Spinal cord (tissue), 10 donors: Measurements from ENCODE around the gene EFNB3. TPM values are rescaled to one million over a fixed set of nuclear protein-coding genes. Genes with fewer than 3 reads are reported as not detected.

Experiments used
- DNase-seq, 6 donors: peaks; one replicate each; pipeline versions ENCODE4 v3.0.0 to v3.0.0-alpha.2; 2013 to 2015; ENCODE audit warnings: low spot score in 6 of 6, low read depth in 4 of 6
- H3K27ac ChIP-seq: one replicate; pipeline ENCODE4 v1.5.1; 2013; ENCODE audit warnings: low read depth, low read length, control low read depth
- H3K27me3 ChIP-seq: one replicate; pipeline ENCODE4 v1.6.1; 2013; ENCODE audit warnings: low read length; ENCODE audit not compliant: control insufficient read depth, insufficient read depth
- H3K36me3 ChIP-seq: one replicate; pipeline ENCODE4 v1.6.1; 2013; ENCODE audit warnings: low read length; ENCODE audit not compliant: control insufficient read depth, insufficient read depth
- H3K4me1 ChIP-seq: one replicate; pipeline ENCODE4 v1.6.1; 2013; ENCODE audit warnings: low read length; ENCODE audit not compliant: control insufficient read depth, insufficient read depth
- H3K4me3 ChIP-seq: one replicate; pipeline ENCODE4 v1.5.1; 2013; ENCODE audit warnings: low read depth, low read length, control low read depth
- H3K9me3 ChIP-seq: one replicate; pipeline ENCODE4 v1.6.1; 2013; ENCODE audit warnings: low read length; ENCODE audit not compliant: control insufficient read depth, insufficient read depth
- WGBS: methylation state at CpG from one replicate; pipeline ENCODE4 v1.1.5; 2013; ENCODE audit warnings: missing lambda C conversion rate; ENCODE audit not compliant: insufficient coverage; 5-methylcytosine and 5-hydroxymethylcytosine counted together
- polyA plus RNA-seq, 2 donors: library from polyadenylated mRNA; unstranded; fragments of 120-200 nt; gene quantifications; one replicate each; pipeline ENCODE4 v1.2.1, GENCODE V29; 2013; ENCODE audit not compliant: insufficient read length in 2 of 2
- total RNA-seq, 2 donors: library from RNA; depleted of rRNA in 1 of 2; stranded (reverse); fragments of 120-200 nt in 1 of 2; fragments of >200 nt in 1 of 2; gene quantifications; one replicate each; pipeline versions ENCODE4 v1.2.3 to v1.2.4, GENCODE V29; 2013 to 2014
- donor health status: healthy.

EFNB3 gene
- total and polyA plus RNA-seq, 4 donors: 18.7 to 243 (median 123) TPM

- 56% methylated on average over 9 of the region's 9 CpGs for WGBS
- H3K4me1 ChIP-seq: no peaks in the 10 kb centered on the region
- no peak overlapping the region for H3K27ac ChIP-seq
- DNase-seq: no peak
- H3K4me3 ChIP-seq: no peak overlapping the region
- no peaks in the 10 kb centered on the region for H3K36me3 ChIP-seq
- H3K9me3 ChIP-seq: no peaks in the 10 kb centered on the region
- H3K27me3 ChIP-seq: no peaks in the 10 kb centered on the region
Measured at GRCh38 chr17:7755095-7755890, 50.3 kb downstream of the EFNB3 start.

GRCh38 chr17:7756968-7757367 lies 52.0 kb downstream of the EFNB3 start:
- Histone ChIP-seq H3K9me3 (no peaks in the 10 kb centered on the region), H3K4me3 (no peak overlapping the region), H3K27me3 (no peaks in the 10 kb centered on the region), H3K27ac (no peak overlapping the region), H3K36me3 (no peaks in the 10 kb centered on the region), H3K4me1 (no peaks in the 10 kb centered on the region)
- 86% methylated on average over 14 of the region's 14 CpGs for WGBS
- no peak for DNase-seq

Other genes starting within 250 kb of the EFNB3 start
- gene ZBTB4, start 225.6 kb upstream of the EFNB3 start, total RNA-seq: 10 to 100 TPM; 19.8 to 32.6 TPM
- 10 to 100 TPM; 59.6 to 60.6 TPM for gene ZBTB4, start 225.6 kb upstream of the EFNB3 start, polyA plus RNA-seq
- not detected for gene SLC35G6, start 223.8 kb upstream of the EFNB3 start, total RNA-seq
- 1 to 10 TPM in 1 of 2 donors, under 1 TPM in 1; 0.40 to 1.4 TPM for gene SLC35G6, start 223.8 kb upstream of the EFNB3 start, polyA plus RNA-seq
- 10 to 100 TPM; 50.3 to 61.9 TPM for gene POLR2A, start 220.8 kb upstream of the EFNB3 start, total RNA-seq
- gene POLR2A, start 220.8 kb upstream of the EFNB3 start, polyA plus RNA-seq: 10 to 100 TPM; 90.9 to 92.7 TPM
- gene TNFSF12, start 156.1 kb upstream of the EFNB3 start, total RNA-seq: 10 to 100 TPM in 1 of 2 donors, 1 to 10 TPM in 1; 5.6 to 15.5 TPM
- 10 to 100 TPM; 23.5 to 31.4 TPM for gene TNFSF12, start 156.1 kb upstream of the EFNB3 start, polyA plus RNA-seq
- 1 to 10 TPM; 1.8 to 4.9 TPM for gene TNFSF13, start 146.5 kb upstream of the EFNB3 start, total RNA-seq
- gene TNFSF13, start 146.5 kb upstream of the EFNB3 start, polyA plus RNA-seq: 1 to 10 TPM; 4.2 to 4.5 TPM
- 10 to 100 TPM; 50.1 to 71.5 TPM for gene SENP3, start 143.3 kb upstream of the EFNB3 start, total RNA-seq
- gene SENP3, start 143.3 kb upstream of the EFNB3 start, polyA plus RNA-seq: 10 to 100 TPM; 64.2 TPM
- gene CD68, start 125.6 kb upstream of the EFNB3 start, total RNA-seq: 10 to 100 TPM; 13.3 to 44.6 TPM
- 10 to 100 TPM; 48.9 to 52.1 TPM for gene CD68, start 125.6 kb upstream of the EFNB3 start, polyA plus RNA-seq
- 10 to 100 TPM; 41.2 to 77.3 TPM for gene MPDU1, start 121.3 kb upstream of the EFNB3 start, total RNA-seq
- gene MPDU1, start 121.3 kb upstream of the EFNB3 start, polyA plus RNA-seq: 10 to 100 TPM; 92.6 to 96.7 TPM
- gene SOX15, start 115.1 kb upstream of the EFNB3 start, total RNA-seq: 1 to 10 TPM; 1.2 to 6.8 TPM
- gene SOX15, start 115.1 kb upstream of the EFNB3 start, polyA plus RNA-seq: 10 to 100 TPM; 15.2 to 17.2 TPM
- gene FXR2, start 90.3 kb upstream of the EFNB3 start, total RNA-seq: 10 to 100 TPM; 35.4 to 59.3 TPM
- 10 to 100 TPM; 54.1 to 66.8 TPM for gene FXR2, start 90.3 kb upstream of the EFNB3 start, polyA plus RNA-seq
- gene SAT2, start 77.4 kb upstream of the EFNB3 start, total RNA-seq: 100 to 1,000 TPM in 1 of 2 donors, 10 to 100 TPM in 1; 33.5 to 124 TPM
- gene SAT2, start 77.4 kb upstream of the EFNB3 start, polyA plus RNA-seq: 100 to 1,000 TPM in 1 of 2 donors, 10 to 100 TPM in 1; 97.8 to 108 TPM
- 1 to 10 TPM in 1 of 2 donors, under 1 TPM in 1; 0.20 to 1.5 TPM for gene SHBG, start 75.1 kb upstream of the EFNB3 start, total RNA-seq
- gene SHBG, start 75.1 kb upstream of the EFNB3 start, polyA plus RNA-seq: 1 to 10 TPM; 1.0 to 2.7 TPM
- 10 to 100 TPM; 29.1 to 46.7 TPM for gene ATP1B2, start 54.3 kb upstream of the EFNB3 start, total RNA-seq
- 100 to 1,000 TPM; 301 to 332 TPM for gene ATP1B2, start 54.3 kb upstream of the EFNB3 start, polyA plus RNA-seq
- 10 to 100 TPM; 12.1 to 17.2 TPM for gene TP53, start 17.7 kb upstream of the EFNB3 start, total RNA-seq
- gene TP53, start 17.7 kb upstream of the EFNB3 start, polyA plus RNA-seq: 10 to 100 TPM; 32.3 to 36.8 TPM
- 10 to 100 TPM in 1 of 2 donors, 1 to 10 TPM in 1; 4.9 to 13.4 TPM for gene WRAP53, start 16.7 kb upstream of the EFNB3 start, total RNA-seq
- gene WRAP53, start 16.7 kb upstream of the EFNB3 start, polyA plus RNA-seq: 10 to 100 TPM; 17.7 to 17.9 TPM
- gene DNAH2, start 12.5 kb downstream of the EFNB3 start, total RNA-seq: 1 to 10 TPM; 1.3 to 2.8 TPM
- gene DNAH2, start 12.5 kb downstream of the EFNB3 start, polyA plus RNA-seq: 1 to 10 TPM; 3.1 to 3.2 TPM
- gene KDM6B, start 129.0 kb downstream of the EFNB3 start, total RNA-seq: 10 to 100 TPM in 1 of 2 donors, 1 to 10 TPM in 1; 9.6 to 11.2 TPM
- 10 to 100 TPM; 29.8 to 34.0 TPM for gene KDM6B, start 129.0 kb downstream of the EFNB3 start, polyA plus RNA-seq
- 10 to 100 TPM in 1 of 2 donors, 1 to 10 TPM in 1; 2.7 to 27.6 TPM for gene TMEM88, start 149.9 kb downstream of the EFNB3 start, total RNA-seq
- gene TMEM88, start 149.9 kb downstream of the EFNB3 start, polyA plus RNA-seq: 10 to 100 TPM; 12.1 to 15.0 TPM
- gene NAA38, start 152.4 kb downstream of the EFNB3 start, total RNA-seq: 100 to 1,000 TPM in 1 of 2 donors, 10 to 100 TPM in 1; 46.4 to 167 TPM
- gene NAA38, start 152.4 kb downstream of the EFNB3 start, polyA plus RNA-seq: 100 to 1,000 TPM; 103 to 105 TPM
- 10 to 100 TPM in 1 of 2 donors, 1 to 10 TPM in 1; 8.2 to 21.9 TPM for gene CYB5D1, start 152.8 kb downstream of the EFNB3 start, total RNA-seq
- 10 to 100 TPM; 20.1 to 21.0 TPM for gene CYB5D1, start 152.8 kb downstream of the EFNB3 start, polyA plus RNA-seq
- 100 to 1,000 TPM in 1 of 2 donors, 10 to 100 TPM in 1; 87.0 to 100 TPM for gene CHD3, start 183.6 kb downstream of the EFNB3 start, total RNA-seq
- gene CHD3, start 183.6 kb downstream of the EFNB3 start, polyA plus RNA-seq: 100 to 1,000 TPM; 154 to 188 TPM
- gene RNF227, start 211.1 kb downstream of the EFNB3 start, total RNA-seq: 1 to 10 TPM; 3.8 to 4.7 TPM
- gene RNF227, start 211.1 kb downstream of the EFNB3 start, polyA plus RNA-seq: 1 to 10 TPM; 6.0 to 6.7 TPM
- gene KCNAB3, start 224.7 kb downstream of the EFNB3 start, total RNA-seq: 1 to 10 TPM; 3.2 to 4.8 TPM
- gene KCNAB3, start 224.7 kb downstream of the EFNB3 start, polyA plus RNA-seq: 10 to 100 TPM; 25.9 to 33.6 TPM
- 10 to 100 TPM; 21.5 to 31.5 TPM for gene TRAPPC1, start 226.7 kb downstream of the EFNB3 start, total RNA-seq
- 100 to 1,000 TPM; 170 to 177 TPM for gene TRAPPC1, start 226.7 kb downstream of the EFNB3 start, polyA plus RNA-seq
- 10 to 100 TPM; 14.4 to 25.9 TPM for gene CNTROB, start 227.0 kb downstream of the EFNB3 start, total RNA-seq
- 10 to 100 TPM; 45.1 to 59.5 TPM for gene CNTROB, start 227.0 kb downstream of the EFNB3 start, polyA plus RNA-seq